Stimulated activated naive CD4-positive, alpha-beta T cell (primary cell): Measurements from ENCODE around the gene KCNMB2.

ENCODE experiments used
- DNase-seq, 6 experiments: peaks; one replicate each; lab custom pipeline; 2025; lab: John Stamatoyannopoulos, UW

KCNMB2 gene

DNA sequence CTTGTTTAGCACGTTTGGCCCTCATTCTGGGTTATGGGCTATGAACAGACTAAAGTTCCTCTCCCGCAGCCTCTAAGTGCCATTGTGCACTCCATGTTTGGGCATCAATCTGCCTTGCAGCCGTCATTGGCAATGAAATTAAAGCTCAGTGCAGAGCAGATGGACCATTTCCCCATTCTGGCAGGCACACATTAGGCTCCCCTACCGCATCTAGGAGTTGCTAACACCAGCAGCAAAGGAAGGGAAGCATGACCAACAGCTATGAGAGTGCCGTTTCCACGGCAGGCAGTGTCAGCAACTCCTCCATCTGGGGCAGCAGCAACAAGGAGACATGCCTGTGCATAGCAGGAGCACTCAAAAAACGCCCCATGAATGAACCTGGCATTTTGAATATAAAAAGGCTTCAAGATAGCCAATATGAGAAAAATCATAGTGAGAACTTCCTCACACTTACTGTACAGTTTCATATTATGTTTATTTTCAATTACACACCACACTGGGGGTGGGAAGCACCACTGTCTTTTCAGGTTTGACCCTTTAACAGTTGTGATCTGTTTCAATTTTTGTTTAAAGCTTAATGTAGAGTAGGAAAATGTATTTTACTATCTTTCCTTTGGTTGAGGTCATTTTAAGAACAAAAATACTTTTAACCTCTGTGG is 218.7 kb downstream of the KCNMB2 start:
- no peak for DNase-seq

DNA sequence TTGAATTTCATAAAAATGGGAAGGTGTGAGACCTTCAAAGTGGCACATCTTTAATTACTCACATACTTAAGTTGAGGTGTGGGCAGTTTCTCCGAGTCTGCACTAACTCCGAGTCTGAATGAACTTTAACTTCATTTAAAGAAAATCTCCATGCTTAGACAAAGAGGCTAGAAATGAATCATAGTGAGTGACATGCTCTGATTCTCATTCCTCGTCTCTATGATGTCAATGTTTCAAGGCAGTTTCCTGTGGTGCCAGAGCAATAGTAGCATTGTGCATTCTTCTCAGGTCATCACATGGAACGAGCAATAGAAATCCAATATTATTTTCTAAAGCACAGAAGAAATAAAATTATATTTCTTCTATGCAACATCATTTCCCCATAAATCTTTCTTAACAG is 224.8 kb downstream of the KCNMB2 start:
- DNase-seq = no peak

DNA sequence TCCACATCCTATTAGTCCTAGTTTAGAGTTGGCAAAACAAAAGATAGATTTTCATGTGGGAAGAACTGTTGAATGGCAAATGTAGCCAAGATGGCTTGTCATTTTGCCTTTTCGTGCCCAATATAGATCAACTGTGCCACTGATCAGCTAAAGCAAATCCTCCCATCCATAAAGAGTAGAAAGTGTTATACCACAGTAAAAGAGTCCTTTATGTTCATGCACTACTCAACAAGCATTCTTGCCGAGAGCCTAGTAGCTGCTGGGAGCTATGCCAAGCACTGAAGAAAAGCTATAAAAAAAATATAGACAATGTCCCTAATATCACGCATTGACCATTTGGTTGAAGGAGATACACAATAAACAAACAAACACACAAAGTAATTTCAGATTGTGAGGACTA is 225.2 kb downstream of the KCNMB2 start:
- no peak for DNase-seq

DNA sequence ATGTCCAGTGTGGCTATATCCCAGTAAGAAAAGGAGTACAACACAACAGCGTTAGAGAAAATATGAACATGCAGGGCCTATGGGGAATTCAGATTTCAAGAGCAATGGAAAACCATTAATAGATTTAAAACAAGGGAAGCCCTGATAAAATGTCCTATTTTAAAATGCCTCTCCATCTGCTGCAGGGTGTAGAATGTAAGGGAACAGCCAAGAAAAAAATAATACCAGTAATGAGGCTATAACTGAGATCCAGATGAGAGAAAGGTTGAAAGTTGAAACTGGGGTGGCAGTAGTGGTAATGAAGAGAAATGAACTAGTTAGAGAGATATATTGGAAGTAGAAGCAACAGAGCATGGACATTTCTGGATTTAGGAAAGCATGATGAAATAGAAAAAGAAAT is 226.1 kb downstream of the KCNMB2 start:
- DNase-seq = no peak

DNA sequence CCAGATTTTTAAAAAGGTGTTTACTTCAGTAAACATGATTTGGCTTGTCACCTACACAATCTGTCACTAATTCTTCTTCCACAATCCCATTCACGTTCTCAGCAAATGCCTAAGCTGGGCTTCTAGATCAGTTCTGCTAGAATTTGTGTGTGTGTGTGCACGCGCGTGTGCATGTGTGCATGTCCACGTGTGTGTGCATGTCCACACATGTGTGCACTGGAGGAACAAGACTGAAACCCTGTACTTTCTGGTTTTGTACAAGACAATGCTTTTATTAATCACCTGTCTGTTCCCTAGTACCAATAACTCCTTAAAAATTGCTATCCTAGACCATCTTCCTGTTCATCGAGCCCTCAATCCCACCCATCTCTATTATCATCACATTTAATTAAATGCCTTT is 229.2 kb downstream of the KCNMB2 start:
- no peak for DNase-seq

DNA sequence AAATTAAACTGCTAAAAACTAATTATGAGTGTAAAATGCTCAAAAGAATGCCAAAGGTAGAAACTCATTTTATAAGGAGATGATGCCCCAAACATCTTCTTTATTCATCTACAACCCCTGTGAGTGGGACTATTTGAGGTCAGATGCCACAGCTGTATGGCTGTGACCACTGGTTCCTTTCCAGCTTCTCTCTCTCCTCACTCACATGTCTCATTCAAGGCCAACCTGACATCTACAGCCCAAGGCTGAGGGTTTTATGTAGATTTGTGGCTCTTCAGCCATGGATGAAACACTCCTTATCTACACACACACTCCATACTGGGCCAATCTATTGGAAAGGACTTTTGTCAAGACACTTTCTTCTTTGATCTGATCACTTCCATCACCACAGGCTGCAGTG is 231.3 kb downstream of the KCNMB2 start:
- no peak for DNase-seq

DNA sequence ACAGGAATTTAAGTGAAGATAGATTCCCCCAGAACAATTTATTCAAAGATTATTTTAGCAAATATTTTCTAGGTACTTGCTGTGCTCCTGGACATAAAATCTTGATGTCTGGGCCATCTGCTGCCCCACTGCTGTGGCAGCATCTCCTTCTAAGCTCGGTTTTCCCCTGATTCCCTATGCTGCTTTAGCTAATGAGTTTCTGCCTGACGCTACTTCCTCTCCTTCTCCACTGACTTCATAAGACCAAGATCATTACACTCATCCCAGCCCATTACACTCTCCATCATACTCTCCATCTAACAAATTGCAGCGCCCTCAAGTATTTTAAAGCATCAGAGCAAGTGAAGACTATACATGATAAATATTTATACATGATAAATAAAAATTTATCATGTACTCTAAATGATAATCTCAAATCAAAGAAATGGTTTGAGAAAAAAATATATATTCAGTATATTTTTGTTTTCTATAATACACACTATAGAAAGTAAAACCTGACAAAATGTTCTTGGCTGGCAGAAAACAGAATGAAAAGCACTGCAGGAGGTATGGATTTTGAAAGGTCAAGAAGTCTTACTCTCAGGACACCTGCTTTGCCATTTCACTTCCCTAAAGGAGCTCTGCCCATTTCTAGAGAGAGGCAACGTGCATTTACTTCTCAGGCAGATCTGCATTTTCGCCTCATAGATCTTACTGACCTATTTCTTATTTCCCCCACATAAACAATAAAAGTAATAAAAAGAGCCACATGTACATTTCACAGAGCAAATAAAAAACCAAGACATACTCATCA is 232.0 kb downstream of the KCNMB2 start:
- no peak for DNase-seq

DNA sequence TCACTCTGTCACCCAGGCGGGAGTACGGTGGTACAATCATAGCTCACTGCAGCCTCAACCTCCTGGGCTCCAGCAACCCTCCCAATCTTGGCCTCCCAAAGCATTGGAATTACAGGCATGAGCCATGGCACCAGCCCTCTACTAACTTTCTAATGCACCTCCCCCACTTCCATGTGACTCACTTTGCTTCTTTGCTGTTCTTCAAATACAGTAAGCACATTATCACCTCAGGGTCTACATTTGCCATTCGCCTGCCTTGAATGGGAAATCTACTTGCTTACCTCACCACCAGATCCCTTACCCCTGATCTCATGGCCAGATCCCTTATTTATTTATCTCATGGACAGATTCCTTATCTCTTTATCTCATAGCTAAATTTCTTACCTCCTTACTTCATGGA is 235.3 kb downstream of the KCNMB2 start:
- no peak for DNase-seq

DNA sequence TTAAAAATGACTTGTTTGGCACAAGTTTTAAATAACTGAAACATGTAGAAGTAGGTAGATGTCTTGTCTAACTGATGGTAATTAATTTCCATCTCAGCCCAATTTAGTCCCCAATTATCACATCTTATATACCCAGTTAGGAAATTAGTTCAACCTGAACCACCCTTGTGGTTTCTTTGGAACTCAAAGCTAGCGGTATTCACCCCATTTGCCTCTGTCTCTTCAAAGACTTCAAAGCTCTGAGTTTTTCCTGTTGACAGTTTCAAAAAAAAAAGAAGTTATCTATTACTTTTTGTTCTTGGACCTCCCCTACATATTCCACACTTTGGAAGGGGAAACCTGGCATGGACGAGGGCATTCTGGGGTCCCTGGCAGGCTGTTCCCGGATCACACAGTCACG is 236.5 kb downstream of the KCNMB2 start:
- peak in 1 of 6 experiments; percentile 7 for DNase-seq

DNA sequence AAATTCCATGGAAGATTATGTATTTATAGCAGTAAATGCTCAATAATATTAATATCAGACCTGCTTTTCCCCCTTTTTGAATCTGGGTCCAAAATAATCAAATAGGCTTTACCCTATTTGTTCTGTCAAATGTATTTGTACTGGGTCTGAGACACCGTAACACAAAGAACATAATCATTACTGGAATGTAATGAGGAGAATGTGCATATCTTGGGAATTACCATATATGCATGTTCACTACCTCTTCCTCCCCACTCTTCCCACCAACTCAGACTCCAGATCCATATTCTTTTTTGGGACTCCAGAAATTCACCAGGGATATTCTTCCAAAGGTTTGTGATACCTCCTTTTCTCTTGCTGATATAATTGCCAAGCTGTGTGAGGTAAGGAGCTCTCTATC is 237.1 kb downstream of the KCNMB2 start:
- DNase-seq = no peak

DNA sequence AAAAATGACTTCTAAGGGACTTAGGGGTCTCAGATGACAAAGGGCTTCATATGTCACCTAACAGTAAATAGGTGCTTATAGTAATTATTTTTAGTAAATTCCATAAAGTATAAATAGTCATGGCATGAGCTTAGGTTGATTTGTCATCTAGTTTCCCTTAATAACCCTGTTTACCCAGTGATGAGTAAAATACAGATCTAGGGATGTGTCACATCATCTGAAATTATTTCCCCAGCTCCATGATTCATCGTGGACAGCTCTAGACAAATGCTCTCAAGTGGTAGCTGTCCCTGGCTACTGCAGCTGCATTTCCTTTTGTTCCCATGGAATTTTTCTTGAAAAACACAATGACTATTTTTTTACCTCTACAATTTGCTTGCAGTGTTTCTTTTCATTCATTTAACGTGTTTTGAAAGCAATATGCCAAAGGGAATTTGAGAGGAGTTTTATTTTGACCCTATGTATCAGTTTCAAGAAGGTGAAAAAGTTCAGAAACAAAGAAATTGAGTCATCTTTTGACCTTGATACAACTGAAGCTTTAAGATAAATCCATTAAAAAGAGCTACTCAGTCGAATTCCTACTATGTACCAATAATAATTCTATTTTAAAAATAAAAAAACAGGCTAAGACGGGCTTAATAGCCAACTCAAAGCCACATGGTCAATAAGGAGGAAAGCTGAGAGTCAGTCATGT is 241.6 kb downstream of the KCNMB2 start:
- DNase-seq = no peak

DNA sequence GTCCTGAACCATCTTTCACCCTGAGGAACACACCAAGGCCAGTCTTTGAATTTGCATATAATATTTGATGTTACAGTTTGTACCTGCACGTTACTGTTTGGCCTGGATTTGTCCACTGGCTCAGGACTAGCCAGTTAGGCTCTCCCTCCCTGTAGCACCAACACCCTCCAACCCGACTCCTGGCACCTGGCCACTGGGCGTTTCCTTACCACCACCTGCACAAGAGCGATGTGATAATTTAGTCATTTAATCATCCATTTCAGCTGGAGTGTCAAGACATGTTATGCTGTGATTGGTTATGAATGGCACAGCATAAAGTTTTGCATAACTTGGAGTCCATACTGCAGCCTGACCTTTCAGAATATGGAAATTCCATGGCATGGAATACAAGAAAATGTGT is 242.4 kb downstream of the KCNMB2 start:
- no peak for DNase-seq

DNA sequence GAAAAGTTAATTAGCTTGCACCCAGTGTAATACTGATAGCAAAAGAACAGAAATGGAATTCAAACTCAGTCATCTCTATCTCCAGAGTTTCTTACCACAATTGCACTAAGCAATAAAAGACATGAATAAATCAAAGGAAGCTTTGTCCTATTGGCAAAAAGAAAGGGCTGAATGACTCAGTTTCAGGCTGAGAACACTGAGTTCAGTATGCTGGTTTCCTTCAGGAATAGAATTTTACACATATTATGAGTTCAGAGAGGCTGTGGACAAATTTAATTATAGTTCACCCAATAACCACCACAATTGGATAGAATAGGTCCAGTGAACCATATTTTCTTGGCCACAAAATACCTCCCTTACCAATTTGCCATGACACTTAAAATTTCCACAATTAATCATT is 249.7 kb downstream of the KCNMB2 start:
- DNase-seq = no peak

DNA sequence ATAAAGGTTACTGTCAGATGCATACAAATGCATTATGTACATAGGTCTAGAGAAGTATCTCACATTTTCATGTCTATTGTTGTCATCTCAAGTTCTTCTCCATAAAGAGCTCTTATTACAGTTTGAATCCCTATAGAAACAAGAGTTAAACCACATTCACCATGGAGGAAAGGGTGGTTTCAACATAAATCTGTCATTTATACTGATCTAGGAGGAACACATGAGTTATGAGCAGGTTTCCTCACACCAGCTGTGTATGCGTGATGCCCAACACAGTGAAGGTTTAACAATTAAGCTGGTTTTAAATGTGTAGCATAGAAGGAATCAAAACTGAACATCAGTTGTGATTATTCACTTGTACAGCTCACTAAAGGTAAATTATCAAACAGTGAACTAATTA is 251.7 kb downstream of the KCNMB2 start:
- DNase-seq = no peak

DNA sequence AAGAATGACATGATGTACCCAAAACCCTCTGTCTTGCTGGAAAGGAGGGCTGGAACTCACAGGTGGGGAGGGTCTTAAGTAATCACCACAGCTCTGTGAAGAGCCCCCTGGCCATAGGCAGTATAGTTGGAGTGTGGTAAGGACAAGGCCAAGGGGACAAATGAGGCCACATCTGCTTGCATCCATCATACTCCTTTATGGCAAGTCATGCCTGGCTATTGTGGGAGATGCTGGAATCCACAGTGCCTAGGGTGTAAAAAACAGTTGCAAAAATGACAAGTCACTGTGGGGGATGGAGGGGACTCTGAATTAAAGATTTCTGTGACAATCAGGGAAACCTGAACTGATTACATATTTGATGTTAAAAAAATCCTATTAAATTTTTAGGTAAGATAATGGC is 258.5 kb downstream of the KCNMB2 start:
- DNase-seq = no peak

DNA sequence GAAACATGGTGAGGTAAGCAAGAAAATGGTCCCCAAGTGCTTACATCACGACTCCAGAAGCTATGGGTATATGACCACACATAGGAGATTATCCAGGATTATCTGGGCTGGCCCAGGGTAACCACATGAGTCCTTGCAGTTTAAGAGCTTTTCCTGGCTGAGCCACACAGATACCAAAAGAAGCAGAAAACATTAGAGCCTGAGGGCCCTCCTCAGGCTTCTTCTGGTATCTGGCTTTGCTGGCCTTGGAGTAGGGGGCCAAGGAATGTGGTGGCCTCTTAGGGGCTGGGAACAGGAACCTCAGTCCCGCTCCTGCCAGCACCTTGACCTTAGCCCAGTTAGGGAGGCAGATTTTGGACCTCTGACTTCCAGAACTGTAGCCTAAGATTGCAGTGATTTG is 259.1 kb downstream of the KCNMB2 start:
- DNase-seq = no peak

DNA sequence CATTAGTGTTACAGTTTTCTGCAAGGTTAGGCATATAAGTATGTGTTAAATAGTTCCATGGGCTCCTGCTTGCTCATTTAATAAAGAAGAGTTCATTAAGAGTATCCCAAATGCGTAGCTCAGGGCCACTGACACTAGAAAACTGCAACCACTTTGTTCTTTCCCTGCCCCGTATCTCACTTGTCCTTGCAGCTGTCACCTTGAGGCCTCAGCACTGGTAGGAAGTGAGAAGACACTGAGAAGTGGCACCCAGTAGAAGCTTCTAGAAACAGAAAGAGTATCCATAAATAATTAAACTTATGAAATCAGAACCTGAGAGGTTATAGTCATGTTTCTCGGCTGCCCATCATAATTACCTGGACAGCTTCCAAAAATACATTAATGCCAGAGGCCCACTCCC is 266.0 kb downstream of the KCNMB2 start:
- no peak for DNase-seq

DNA sequence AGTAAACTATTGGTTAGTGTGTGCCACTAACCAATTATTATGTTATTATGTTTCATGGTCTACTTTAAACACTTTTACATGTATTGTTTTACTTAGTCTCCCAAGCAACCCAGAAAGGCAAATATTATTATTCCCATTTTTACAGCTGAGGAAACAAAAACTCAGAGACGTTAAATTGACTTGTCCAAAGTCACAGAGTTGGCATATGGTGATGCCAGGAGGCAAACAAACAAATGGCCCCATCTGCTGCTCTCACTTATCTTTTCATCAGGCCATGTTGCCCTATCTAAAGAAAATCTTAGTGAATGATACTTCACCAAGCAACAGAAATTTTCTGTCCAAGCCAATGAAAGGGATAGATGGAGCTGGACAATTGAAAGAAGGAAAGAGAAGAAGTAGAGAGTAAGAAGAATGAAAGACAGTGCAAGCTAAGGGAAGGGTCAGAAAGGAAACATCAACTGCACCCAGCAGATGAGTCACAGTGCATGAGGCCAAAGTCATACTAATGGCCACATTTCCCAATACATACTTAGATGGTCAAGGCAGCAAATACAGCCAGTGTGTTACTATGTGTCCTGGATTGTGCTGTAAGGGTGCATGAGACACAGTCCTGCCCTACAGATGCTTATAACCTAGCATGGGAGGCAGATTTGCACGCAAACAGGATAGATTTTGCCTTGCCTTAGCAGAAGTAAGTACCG is 266.9 kb downstream of the KCNMB2 start:
- no peak for DNase-seq

DNA sequence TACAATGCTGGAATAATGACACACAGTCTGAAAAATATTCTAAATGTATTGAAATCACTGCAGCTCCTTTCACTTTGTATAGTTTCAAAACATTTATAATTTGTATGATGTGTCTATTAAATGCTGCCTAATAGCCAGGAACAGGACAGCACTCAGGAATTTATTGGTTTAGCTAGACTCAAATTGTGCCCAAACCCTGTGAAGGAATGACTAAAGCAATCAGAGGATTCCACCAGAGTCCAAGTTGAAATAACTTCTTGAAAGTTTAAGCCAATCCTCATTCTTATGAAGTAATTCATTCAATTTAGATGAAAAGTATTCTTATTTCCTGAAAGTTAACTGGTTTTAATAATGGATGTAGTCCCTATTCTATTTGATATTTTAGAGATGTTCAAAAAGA is 268.4 kb downstream of the KCNMB2 start:
- no peak for DNase-seq

DNA sequence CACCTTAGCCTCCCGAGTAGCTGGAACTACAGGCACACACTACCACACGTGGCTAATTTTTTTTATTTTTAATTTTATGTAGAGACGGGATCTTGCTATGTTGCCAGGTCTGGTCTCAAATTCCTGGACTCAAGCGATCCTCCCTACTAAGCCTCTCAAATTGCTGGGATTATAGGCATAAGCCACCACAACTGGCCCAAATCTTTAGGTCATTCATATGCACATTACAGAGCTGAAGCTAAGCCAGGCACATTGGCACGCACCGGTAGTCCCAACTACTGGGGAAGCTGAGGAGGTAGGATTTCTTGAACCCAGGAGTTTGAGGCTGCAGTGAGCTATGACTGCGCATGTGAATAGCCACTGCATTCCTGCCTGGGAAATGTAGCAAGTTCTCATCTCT is 269.5 kb downstream of the KCNMB2 start:
- no peak for DNase-seq

DNA sequence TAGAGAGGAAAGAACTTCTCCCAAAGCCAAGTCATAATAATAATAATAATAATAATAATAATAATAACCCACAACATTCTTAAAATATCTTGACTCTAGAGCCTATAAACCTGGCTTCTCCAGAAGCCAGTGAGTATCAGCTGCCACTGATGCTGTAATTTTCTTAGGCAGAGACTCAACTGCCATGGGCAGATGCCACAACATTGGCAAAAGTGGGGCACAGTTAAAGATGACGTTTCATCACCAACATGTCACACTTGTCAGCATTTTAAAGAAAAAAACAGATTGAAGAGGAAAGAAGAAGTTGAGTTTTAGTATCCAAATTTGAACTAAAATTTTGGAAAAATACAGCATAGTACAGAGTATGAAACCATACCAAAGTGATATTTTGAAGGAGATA is 270.4 kb downstream of the KCNMB2 start:
- DNase-seq = no peak

DNA sequence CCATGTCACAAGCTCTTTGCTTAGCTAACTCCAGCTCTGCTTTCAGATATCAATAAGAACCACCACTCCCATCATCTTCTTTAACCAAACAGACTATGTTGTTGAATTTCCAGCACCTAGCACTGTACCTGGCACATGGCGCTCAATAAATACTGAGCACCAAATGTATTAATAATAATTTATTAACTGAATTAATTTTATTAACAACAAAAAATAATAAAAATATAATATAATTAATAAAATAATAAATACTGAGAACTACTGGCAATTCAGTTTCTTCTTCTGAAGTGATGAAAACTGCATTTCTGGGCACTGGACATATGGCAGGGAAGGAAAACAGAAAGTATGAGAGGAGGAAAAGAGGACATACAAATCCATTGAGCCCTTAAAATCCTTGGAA is 271.5 kb downstream of the KCNMB2 start:
- no peak for DNase-seq

DNA sequence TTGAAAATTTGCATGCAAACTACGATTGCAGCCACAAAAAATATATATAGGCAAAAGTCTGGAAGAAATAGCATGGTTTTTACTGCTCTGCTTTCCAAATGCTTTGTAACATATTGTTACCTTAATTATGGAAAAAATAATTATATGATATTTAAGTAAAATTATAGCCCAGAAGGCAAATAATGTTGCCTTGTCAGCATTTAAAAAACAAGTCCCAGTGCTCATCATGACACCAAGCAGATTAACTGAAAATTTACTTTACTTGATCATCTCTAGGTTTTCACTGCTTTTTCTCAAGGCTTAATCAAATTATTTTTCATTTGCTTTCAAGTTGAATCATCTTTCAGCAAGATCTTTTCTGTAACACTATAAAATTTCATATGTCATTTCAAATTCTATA is 272.5 kb downstream of the KCNMB2 start:
- DNase-seq = no peak
